Measurements from ENCODE around the gene OSR1. TPM values are rescaled to one million over a fixed set of nuclear protein-coding genes. Genes with fewer than 3 reads are reported as not detected.

OSR1 gene
- total and polyA plus RNA-seq, 4 donors = 0.14 to 0.70 (median 0.17) TPM; not detected in 1

DNA sequence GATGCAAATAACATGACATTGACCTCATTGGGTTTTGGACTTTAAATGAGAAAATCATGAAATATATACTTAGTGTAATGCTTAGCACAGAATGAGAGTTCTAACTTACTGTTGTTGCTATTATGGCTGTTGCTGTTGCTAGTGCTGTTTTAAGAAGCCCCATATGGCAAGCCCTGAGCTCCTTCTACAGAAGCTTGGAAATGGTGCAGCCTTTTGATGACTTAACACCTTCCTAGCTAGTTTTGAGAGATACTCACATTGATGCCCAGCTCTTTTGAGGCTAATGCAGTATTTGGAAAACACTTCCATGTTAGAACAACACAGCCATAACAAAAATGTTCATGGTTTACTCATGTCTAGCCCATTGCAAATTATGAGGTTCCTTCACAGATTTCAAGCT is 30.9 kb downstream of the OSR1 start:
- Histone ChIP-seq H3K4me3 (ENCODE audit: low read depth in 1 of 3, low read length in 3 of 3) (no peak overlapping the region), H3K9ac (ENCODE audit: low read depth in 1 of 2, low read length in 2 of 2) (no peak overlapping the region), H3K27ac (ENCODE audit: low read depth in 1 of 2, low read length in 2 of 2) (no peak overlapping the region), H3K27me3 (ENCODE audit: control insufficient read depth in 4 of 4, insufficient read depth in 4 of 4, low read length in 3 of 4) (no peaks in the 10 kb centered on the region), H3K36me3 (ENCODE audit: control insufficient read depth in 4 of 4, insufficient read depth in 3 of 4, low read depth in 1 of 4, low read length in 3 of 4) (no peaks in the 10 kb centered on the region), H3K9me3 (ENCODE audit: control insufficient read depth in 4 of 4, low read length in 3 of 4) (no peaks in the 10 kb centered on the region), H3K4me1 (ENCODE audit: control insufficient read depth in 4 of 4, insufficient read depth in 4 of 4, low read length in 3 of 4) (no peaks in the 10 kb centered on the region)
- TF ChIP-seq, protein P1, sequence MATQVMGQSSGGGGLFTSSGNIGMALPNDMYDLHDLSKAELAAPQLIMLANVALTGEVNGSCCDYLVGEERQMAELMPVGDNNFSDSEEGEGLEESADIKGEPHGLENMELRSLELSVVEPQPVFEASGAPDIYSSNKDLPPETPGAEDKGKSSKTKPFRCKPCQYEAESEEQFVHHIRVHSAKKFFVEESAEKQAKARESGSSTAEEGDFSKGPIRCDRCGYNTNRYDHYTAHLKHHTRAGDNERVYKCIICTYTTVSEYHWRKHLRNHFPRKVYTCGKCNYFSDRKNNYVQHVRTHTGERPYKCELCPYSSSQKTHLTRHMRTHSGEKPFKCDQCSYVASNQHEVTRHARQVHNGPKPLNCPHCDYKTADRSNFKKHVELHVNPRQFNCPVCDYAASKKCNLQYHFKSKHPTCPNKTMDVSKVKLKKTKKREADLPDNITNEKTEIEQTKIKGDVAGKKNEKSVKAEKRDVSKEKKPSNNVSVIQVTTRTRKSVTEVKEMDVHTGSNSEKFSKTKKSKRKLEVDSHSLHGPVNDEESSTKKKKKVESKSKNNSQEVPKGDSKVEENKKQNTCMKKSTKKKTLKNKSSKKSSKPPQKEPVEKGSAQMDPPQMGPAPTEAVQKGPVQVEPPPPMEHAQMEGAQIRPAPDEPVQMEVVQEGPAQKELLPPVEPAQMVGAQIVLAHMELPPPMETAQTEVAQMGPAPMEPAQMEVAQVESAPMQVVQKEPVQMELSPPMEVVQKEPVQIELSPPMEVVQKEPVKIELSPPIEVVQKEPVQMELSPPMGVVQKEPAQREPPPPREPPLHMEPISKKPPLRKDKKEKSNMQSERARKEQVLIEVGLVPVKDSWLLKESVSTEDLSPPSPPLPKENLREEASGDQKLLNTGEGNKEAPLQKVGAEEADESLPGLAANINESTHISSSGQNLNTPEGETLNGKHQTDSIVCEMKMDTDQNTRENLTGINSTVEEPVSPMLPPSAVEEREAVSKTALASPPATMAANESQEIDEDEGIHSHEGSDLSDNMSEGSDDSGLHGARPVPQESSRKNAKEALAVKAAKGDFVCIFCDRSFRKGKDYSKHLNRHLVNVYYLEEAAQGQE (IDR thresholded peaks at IDR 0.05) = no peak
- TF ChIP-seq TAF1 (conservative IDR thresholded peaks at IDR 0.05) (no peak), HNF4A (conservative IDR thresholded peaks at IDR 0.05) (no peak), NR2F2 (IDR thresholded peaks at IDR 0.05) (no peak), SP1 (IDR thresholded peaks at IDR 0.05) (no peak), RXRA (IDR thresholded peaks at IDR 0.05) (no peak)
- TF ChIP-seq, protein P2, sequence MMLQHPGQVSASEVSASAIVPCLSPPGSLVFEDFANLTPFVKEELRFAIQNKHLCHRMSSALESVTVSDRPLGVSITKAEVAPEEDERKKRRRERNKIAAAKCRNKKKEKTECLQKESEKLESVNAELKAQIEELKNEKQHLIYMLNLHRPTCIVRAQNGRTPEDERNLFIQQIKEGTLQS (IDR thresholded peaks at IDR 0.05) = no peak
- no peak for DNase-seq (ENCODE audit: low spot score)

DNA sequence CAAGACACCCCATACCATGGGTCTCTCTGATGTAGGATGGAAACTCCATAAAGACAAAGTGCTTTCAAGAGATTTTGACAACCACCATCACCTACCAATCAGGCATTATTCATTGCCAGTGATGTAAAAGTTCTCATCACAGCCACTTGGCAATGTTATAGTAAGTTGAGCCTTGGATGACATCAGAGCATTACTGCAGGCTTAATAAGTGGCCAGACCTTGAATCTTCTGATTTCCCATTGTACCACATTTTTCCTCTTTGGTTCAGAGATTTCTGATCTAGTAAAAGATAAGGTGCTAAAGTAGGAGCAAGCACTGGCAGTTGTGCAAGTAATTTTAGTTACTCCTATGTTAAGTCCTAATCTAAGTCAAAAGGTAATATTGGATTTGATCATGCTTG is 36.5 kb downstream of the OSR1 start:
- Histone ChIP-seq H3K36me3 (ENCODE audit: control insufficient read depth in 4 of 4, insufficient read depth in 3 of 4, low read depth in 1 of 4, low read length in 3 of 4) (no peaks in the 10 kb centered on the region), H3K9me3 (ENCODE audit: control insufficient read depth in 4 of 4, low read length in 3 of 4) (no peaks in the 10 kb centered on the region), H3K4me1 (ENCODE audit: control insufficient read depth in 4 of 4, insufficient read depth in 4 of 4, low read length in 3 of 4) (peaks cover 0 to 12% (median 8%) of the 10 kb centered on the region in 4 donors), H3K27me3 (ENCODE audit: control insufficient read depth in 4 of 4, insufficient read depth in 4 of 4, low read length in 3 of 4) (no peaks in the 10 kb centered on the region), H3K27ac (ENCODE audit: low read depth in 1 of 2, low read length in 2 of 2) (no peak overlapping the region), H3K9ac (ENCODE audit: low read depth in 1 of 2, low read length in 2 of 2) (no peak overlapping the region), H3K4me3 (ENCODE audit: low read depth in 1 of 3, low read length in 3 of 3) (no peak overlapping the region)
- no peak for DNase-seq (ENCODE audit: low spot score)
- TF ChIP-seq RXRA (IDR thresholded peaks at IDR 0.05) = no peak
- TF ChIP-seq TAF1 (conservative IDR thresholded peaks at IDR 0.05) = no peak
- TF ChIP-seq, protein P1 (IDR thresholded peaks at IDR 0.05) = no peak
- TF ChIP-seq GABPA (IDR thresholded peaks at IDR 0.05 in 1 of 2, conservative IDR thresholded peaks at IDR 0.05 in 1 of 2) = no peak
- no peak for TF ChIP-seq FOXA1 (IDR thresholded peaks at IDR 0.05)
- no peak for TF ChIP-seq HNF4A (conservative IDR thresholded peaks at IDR 0.05)
- TF ChIP-seq, protein P3, sequence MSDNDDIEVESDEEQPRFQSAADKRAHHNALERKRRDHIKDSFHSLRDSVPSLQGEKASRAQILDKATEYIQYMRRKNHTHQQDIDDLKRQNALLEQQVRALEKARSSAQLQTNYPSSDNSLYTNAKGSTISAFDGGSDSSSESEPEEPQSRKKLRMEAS (IDR thresholded peaks at IDR 0.05) = no peak
- no peak for TF ChIP-seq YY1 (IDR thresholded peaks at IDR 0.05)
- TF ChIP-seq, protein P4, sequence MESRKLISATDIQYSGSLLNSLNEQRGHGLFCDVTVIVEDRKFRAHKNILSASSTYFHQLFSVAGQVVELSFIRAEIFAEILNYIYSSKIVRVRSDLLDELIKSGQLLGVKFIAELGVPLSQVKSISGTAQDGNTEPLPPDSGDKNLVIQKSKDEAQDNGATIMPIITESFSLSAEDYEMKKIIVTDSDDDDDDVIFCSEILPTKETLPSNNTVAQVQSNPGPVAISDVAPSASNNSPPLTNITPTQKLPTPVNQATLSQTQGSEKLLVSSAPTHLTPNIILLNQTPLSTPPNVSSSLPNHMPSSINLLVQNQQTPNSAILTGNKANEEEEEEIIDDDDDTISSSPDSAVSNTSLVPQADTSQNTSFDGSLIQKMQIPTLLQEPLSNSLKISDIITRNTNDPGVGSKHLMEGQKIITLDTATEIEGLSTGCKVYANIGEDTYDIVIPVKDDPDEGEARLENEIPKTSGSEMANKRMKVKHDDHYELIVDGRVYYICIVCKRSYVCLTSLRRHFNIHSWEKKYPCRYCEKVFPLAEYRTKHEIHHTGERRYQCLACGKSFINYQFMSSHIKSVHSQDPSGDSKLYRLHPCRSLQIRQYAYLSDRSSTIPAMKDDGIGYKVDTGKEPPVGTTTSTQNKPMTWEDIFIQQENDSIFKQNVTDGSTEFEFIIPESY (IDR thresholded peaks at IDR 0.05) = no peak
- TF ChIP-seq HNF4G (IDR thresholded peaks at IDR 0.05) = no peak
- no peak for TF ChIP-seq RAD21 (IDR thresholded peaks at IDR 0.05)
- TF ChIP-seq SP1 (IDR thresholded peaks at IDR 0.05) = no peak
- no peak for TF ChIP-seq FOXA2 (IDR thresholded peaks at IDR 0.05)
- TF ChIP-seq, protein P2 (IDR thresholded peaks at IDR 0.05) = no peak
- no peak for TF ChIP-seq EGR1 (IDR thresholded peaks at IDR 0.05; ENCODE audit: low read depth in 2 of 2)
- TF ChIP-seq NR2F2 (IDR thresholded peaks at IDR 0.05) = no peak
- TF ChIP-seq, protein P5, sequence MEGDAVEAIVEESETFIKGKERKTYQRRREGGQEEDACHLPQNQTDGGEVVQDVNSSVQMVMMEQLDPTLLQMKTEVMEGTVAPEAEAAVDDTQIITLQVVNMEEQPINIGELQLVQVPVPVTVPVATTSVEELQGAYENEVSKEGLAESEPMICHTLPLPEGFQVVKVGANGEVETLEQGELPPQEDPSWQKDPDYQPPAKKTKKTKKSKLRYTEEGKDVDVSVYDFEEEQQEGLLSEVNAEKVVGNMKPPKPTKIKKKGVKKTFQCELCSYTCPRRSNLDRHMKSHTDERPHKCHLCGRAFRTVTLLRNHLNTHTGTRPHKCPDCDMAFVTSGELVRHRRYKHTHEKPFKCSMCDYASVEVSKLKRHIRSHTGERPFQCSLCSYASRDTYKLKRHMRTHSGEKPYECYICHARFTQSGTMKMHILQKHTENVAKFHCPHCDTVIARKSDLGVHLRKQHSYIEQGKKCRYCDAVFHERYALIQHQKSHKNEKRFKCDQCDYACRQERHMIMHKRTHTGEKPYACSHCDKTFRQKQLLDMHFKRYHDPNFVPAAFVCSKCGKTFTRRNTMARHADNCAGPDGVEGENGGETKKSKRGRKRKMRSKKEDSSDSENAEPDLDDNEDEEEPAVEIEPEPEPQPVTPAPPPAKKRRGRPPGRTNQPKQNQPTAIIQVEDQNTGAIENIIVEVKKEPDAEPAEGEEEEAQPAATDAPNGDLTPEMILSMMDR (IDR thresholded peaks at IDR 0.05; ENCODE audit: low read depth, low read length, missing input control) = no peak
- TF ChIP-seq JUND (IDR thresholded peaks at IDR 0.05) = no peak
